DND-41 (cell line): ENCODE measurements around the gene ADO.

Experiments used
- ATAC-seq: fragments of 200-7000 bp; cut with Tn5 transposase; 3 replicates; pipeline ENCODE4 v1.9.1; 2021; ENCODE audit warnings: low read depth; ENCODE audit not compliant: insufficient read depth
- DNase-seq: peaks from one replicate; pipeline ENCODE4 v3.0.0-alpha.2; 2020
- H2AFZ ChIP-seq: 2 replicates; pipeline ENCODE4 v1.6.0; 2012; ENCODE audit warnings: low read depth, low read length
- H3K27ac ChIP-seq: 2 replicates; pipeline ENCODE4 v1.5.1; 2012; ENCODE audit warnings: low read length, inconsistent platforms
- H3K27me3 ChIP-seq: fragments of 200-600 bp; sonication (generic); 2 replicates; pipeline ENCODE4 v1.6.0; 2012; ENCODE audit warnings: low read length, mild to moderate bottlenecking, inconsistent platforms; ENCODE audit not compliant: insufficient read depth, poor library complexity
- H3K36me3 ChIP-seq: 2 replicates; pipeline ENCODE4 v1.5.1; 2012; ENCODE audit warnings: low read length, inconsistent platforms; ENCODE audit not compliant: insufficient read depth
- H3K4me1 ChIP-seq: 2 replicates; pipeline ENCODE4 v1.5.1; 2012; ENCODE audit warnings: mild to moderate bottlenecking, low read length; ENCODE audit not compliant: insufficient read depth
- H3K4me2 ChIP-seq: 2 replicates; pipeline ENCODE4 v1.6.0; 2012; ENCODE audit warnings: mild to moderate bottlenecking, moderate library complexity, low read length, inconsistent platforms; ENCODE audit not compliant: insufficient read depth
- H3K4me3 ChIP-seq, 2 experiments: fragments of 200-600 bp in 1 of 2; shearing (Covaris generic) in 1 of 2; 2 replicates each; pipeline ENCODE4 v1.5.1; 2012 to 2016; ENCODE audit warnings: inconsistent platforms in 2 of 2, low read length in 2 of 2, mild to moderate bottlenecking in 2 of 2, low read depth in 1 of 2, moderate library complexity in 1 of 2
- H3K79me2 ChIP-seq: 2 replicates; pipeline ENCODE4 v1.6.0; 2012; ENCODE audit warnings: low read length, inconsistent platforms; ENCODE audit not compliant: insufficient read depth
- H3K9ac ChIP-seq: 2 replicates; pipeline ENCODE4 v1.6.0; 2012; ENCODE audit warnings: low read depth, mild to moderate bottlenecking, inconsistent platforms, low read length, moderate library complexity
- H3K9me3 ChIP-seq: 2 replicates; pipeline ENCODE4 v1.5.1; 2012; ENCODE audit warnings: low read length, moderate library complexity, mild to moderate bottlenecking, inconsistent platforms; ENCODE audit not compliant: insufficient read depth, severe bottlenecking
- H4K20me1 ChIP-seq: 2 replicates; pipeline ENCODE4 v1.6.0; 2012; ENCODE audit warnings: low read length; ENCODE audit not compliant: insufficient read depth
- EZH2 ChIP-seq: IDR thresholded peaks from 3 replicates; pipeline ENCODE4 v1.6.1; 2012; ENCODE audit warnings: borderline replicate concordance, low read depth, mild to moderate bottlenecking, moderate library complexity, low read length, inconsistent platforms; ENCODE audit not compliant: severe bottlenecking
- TF ChIP-seq, protein P1 (sequence below): IDR thresholded peaks from 2 replicates; pipeline ENCODE4 v1.5.1; 2012; ENCODE audit warnings: borderline replicate concordance, low read length, moderate library complexity, mild to moderate bottlenecking; ENCODE audit not compliant: poor library complexity, severe bottlenecking; ENCODE audit errors: extremely low read depth

The ADO gene

DNA sequence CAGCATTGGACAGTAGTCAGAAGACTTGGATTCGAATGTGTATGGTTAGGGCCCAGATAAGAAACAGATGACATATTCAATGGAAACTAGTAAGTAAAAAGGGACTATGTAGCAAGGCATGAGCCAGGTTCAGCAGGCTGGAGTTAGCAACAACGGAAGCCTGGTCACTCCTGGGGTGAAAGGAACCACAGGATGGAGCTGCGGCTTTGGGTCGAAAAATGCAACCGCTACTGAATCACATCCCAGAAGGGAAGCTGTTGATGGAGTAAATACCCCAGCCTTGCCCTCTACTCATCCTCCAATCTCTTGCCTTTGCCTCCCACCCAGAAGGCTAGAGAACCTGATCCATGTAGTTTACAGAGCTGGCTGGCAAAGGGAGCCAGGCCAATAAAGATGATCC is 49.2 kb downstream of the ADO start:
- H3K27me3 ChIP-seq: no peaks in the 10 kb centered on the region
- DNase-seq: no peak
- no peak overlapping the region for H2AFZ ChIP-seq
- H3K4me3 ChIP-seq: no peak overlapping the region
- H3K36me3 ChIP-seq: no peaks in the 10 kb centered on the region
- no peaks in the 10 kb centered on the region for H3K4me1 ChIP-seq
- no peaks in the 10 kb centered on the region for H4K20me1 ChIP-seq
- no peaks in the 10 kb centered on the region for H3K79me2 ChIP-seq
- no peaks in the 10 kb centered on the region for H3K9me3 ChIP-seq
- no peak for TF ChIP-seq EZH2
- TF ChIP-seq, protein P1, sequence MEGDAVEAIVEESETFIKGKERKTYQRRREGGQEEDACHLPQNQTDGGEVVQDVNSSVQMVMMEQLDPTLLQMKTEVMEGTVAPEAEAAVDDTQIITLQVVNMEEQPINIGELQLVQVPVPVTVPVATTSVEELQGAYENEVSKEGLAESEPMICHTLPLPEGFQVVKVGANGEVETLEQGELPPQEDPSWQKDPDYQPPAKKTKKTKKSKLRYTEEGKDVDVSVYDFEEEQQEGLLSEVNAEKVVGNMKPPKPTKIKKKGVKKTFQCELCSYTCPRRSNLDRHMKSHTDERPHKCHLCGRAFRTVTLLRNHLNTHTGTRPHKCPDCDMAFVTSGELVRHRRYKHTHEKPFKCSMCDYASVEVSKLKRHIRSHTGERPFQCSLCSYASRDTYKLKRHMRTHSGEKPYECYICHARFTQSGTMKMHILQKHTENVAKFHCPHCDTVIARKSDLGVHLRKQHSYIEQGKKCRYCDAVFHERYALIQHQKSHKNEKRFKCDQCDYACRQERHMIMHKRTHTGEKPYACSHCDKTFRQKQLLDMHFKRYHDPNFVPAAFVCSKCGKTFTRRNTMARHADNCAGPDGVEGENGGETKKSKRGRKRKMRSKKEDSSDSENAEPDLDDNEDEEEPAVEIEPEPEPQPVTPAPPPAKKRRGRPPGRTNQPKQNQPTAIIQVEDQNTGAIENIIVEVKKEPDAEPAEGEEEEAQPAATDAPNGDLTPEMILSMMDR: no peak
- ATAC-seq: no peak
- H3K4me2 ChIP-seq: no peak overlapping the region
- no peak overlapping the region for H3K27ac ChIP-seq
- H3K9ac ChIP-seq: no peak overlapping the region

DNA sequence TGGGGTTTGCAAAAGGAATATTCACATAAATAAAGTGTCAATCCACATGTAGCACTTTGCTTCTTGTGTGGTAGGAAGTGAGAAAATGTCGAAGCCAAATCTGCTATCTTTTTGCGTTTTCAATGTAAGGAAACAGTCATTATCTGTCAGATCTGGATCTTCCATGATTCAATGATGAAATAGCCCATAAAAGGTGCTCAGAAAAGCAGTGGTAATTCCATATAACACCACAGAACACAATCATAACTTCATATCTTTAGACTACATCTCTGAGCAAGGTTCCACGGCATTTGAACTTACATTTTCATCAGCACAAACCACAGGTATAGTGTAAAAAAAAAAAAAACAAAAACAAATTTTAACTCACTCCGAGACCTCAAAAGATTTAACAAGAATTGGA is 51.5 kb downstream of the ADO start:
- Histone ChIP-seq H3K4me2 (no peak overlapping the region), H3K79me2 (no peaks in the 10 kb centered on the region), H3K36me3 (no peaks in the 10 kb centered on the region), H2AFZ (no peak overlapping the region), H3K9me3 (no peaks in the 10 kb centered on the region), H3K4me1 (no peaks in the 10 kb centered on the region), H3K9ac (no peak overlapping the region), H3K4me3 (no peak overlapping the region), H3K27ac (no peak overlapping the region), H4K20me1 (no peaks in the 10 kb centered on the region), H3K27me3 (no peaks in the 10 kb centered on the region)
- no peak for TF ChIP-seq EZH2
- TF ChIP-seq, protein P1: no peak
- DNase-seq (no peak), ATAC-seq (no peak)
